Measurements from ENCODE around the gene DFFA. TPM values are rescaled to one million over a fixed set of nuclear protein-coding genes. Genes with fewer than 3 reads are reported as not detected.
"Not testable (repeated sequence)": the region's sequence is repeated elsewhere in the genome, so short reads cannot be mapped to it uniquely, and the experiment has no call there.

DFFA gene
- polyA plus RNA-seq, 3 donors: 42.3 to 47.7 (median 43.9) TPM

- DNase-seq: peak; percentile 30
These were observed 926 bp upstream of the DFFA start for GRCh38 chr1:10473145-10473765.

- DNase-seq: peak; percentile 21
These were observed 714 bp downstream of the DFFA start for GRCh38 chr1:10471411-10472219.

GRCh38 chr1:10470043-10470442 is 2.3 kb downstream of the DFFA start:
- DNase-seq: no peak

- DNase-seq: no peak
These were observed 5.3 kb downstream of the DFFA start for GRCh38 chr1:10467078-10467477.

- DNase-seq: no peak
These were observed 13.1 kb downstream of the DFFA start for GRCh38 chr1:10459184-10459583.

GRCh38 chr1:10457875-10458274 is 14.5 kb downstream of the DFFA start:
- DNase-seq: no peak

GRCh38 chr1:10457462-10457861 is 14.9 kb downstream of the DFFA start:
- DNase-seq: not testable (repeated sequence)

GRCh38 chr1:10456661-10457060 is 15.7 kb downstream of the DFFA start:
- no peak for DNase-seq

GRCh38 chr1:10456048-10456447 is 16.3 kb downstream of the DFFA start:
- no peak for DNase-seq

GRCh38 chr1:10451287-10451686 is 21.0 kb downstream of the DFFA start:
- no peak for DNase-seq

- no peak for DNase-seq
These were observed 21.5 kb downstream of the DFFA start for GRCh38 chr1:10450836-10451235.

GRCh38 chr1:10450156-10450814 is 22.0 kb downstream of the DFFA start:
- no peak for DNase-seq

- no peak for DNase-seq
These were observed 22.6 kb downstream of the DFFA start, which contains the start of gene CORT for GRCh38 chr1:10449751-10450150. Gene CORT, plus strand, starts transcription at chr1:10450031. Its CDS starts 193 bp downstream, at chr1:10450224.

GRCh38 chr1:10446790-10447422 is 25.4 kb downstream of the DFFA start:
- no peak for DNase-seq

- DNase-seq: no peak
These were observed 27.4 kb downstream of the DFFA start for GRCh38 chr1:10444795-10445397.

- no peak for DNase-seq
These were observed 28.1 kb downstream of the DFFA start for GRCh38 chr1:10444248-10444647.

- no peak for DNase-seq
These were observed 31.5 kb downstream of the DFFA start for GRCh38 chr1:10440794-10441193.

GRCh38 chr1:10440305-10440704 is 32.0 kb downstream of the DFFA start:
- no peak for DNase-seq

GRCh38 chr1:10438677-10439163 is 33.6 kb downstream of the DFFA start:
- no peak for DNase-seq

GRCh38 chr1:10437052-10437451 is 35.3 kb downstream of the DFFA start:
- DNase-seq: no peak

- DNase-seq: no peak
These were observed 37.7 kb downstream of the DFFA start for GRCh38 chr1:10434590-10434989.

GRCh38 chr1:10433790-10434189 is 38.5 kb downstream of the DFFA start:
- no peak for DNase-seq

All from renal pelvis (tissue), 4 donors.